Skeletal muscle tissue (tissue), 4 donors: ENCODE data around the gene EVI5. TPM values are rescaled to one million over a fixed set of nuclear protein-coding genes. Genes with fewer than 3 reads are reported as not detected.
"Not testable (repeated sequence)": the region's sequence is repeated elsewhere in the genome, so short reads cannot be mapped to it uniquely, and the experiment has no call there.

Source experiments
- H3K27ac ChIP-seq: one replicate; pipeline ENCODE4 v1.7.0; 2013; ENCODE audit warnings: mild to moderate bottlenecking, low read depth, low read length, inconsistent platforms
- H3K27me3 ChIP-seq, 3 donors: one replicate each; pipeline ENCODE4 v1.7.0; 2013; ENCODE audit warnings: low read length in 3 of 3; ENCODE audit not compliant: control insufficient read depth in 3 of 3, insufficient read depth in 3 of 3
- H3K36me3 ChIP-seq, 3 donors: one replicate each; pipeline ENCODE4 v1.7.0; 2013; ENCODE audit warnings: low read length in 3 of 3; ENCODE audit not compliant: control insufficient read depth in 3 of 3, insufficient read depth in 3 of 3
- H3K4me1 ChIP-seq, 3 donors: one replicate each; pipeline ENCODE4 v1.7.0; 2013; ENCODE audit warnings: low read length in 3 of 3, mild to moderate bottlenecking in 3 of 3; ENCODE audit not compliant: control insufficient read depth in 3 of 3, insufficient read depth in 3 of 3
- H3K4me3 ChIP-seq, 3 donors: one replicate each; pipeline ENCODE4 v1.7.0; 2013; ENCODE audit warnings: low read length in 3 of 3
- H3K9ac ChIP-seq, 3 donors: one replicate each; pipeline ENCODE4 v1.7.0; 2013; ENCODE audit warnings: low read length in 3 of 3, mild to moderate bottlenecking in 3 of 3, moderate library complexity in 2 of 3, low read depth in 1 of 3
- H3K9me3 ChIP-seq, 3 donors: one replicate each; pipeline ENCODE4 v1.7.0; 2013; ENCODE audit warnings: low read length in 3 of 3; ENCODE audit not compliant: control insufficient read depth in 3 of 3
- total RNA-seq: library from RNA; depleted of rRNA; stranded (reverse); fragments of >200 nt; gene quantifications from one replicate; pipeline ENCODE4 v1.2.3, GENCODE V29; 2014
- donor health status: Osteomylitis.

EVI5 gene
- total RNA-seq, 1 donor from 2014 or later = 40.7 TPM

- Histone ChIP-seq H3K36me3 (peaks cover 0 to 23% (median 12%) of the 10 kb centered on the region in 3 donors), H3K4me3 (no peak overlapping the region)
These were observed 127.2 kb downstream of the EVI5 start for GRCh38 chr1:92657701-92658100.

GRCh38 chr1:92655197-92655801 lies 129.6 kb downstream of the EVI5 start:
- Histone ChIP-seq H3K27ac (no peak overlapping the region), H3K9me3 (peaks cover 0 to 3% (median 0%) of the 10 kb centered on the region in 3 donors), H3K4me1 (no peaks in the 10 kb centered on the region), H3K27me3 (no peaks in the 10 kb centered on the region), H3K36me3 (peaks cover 0 to 23% (median 12%) of the 10 kb centered on the region in 3 donors), H3K4me3 (no peak overlapping the region), H3K9ac (no peak overlapping the region)

More at GRCh38 chr1:92657701-92658100, 127.2 kb downstream of the EVI5 start:
- Histone ChIP-seq H3K27ac (no peak overlapping the region), H3K9me3 (peaks cover 0 to 3% (median 0%) of the 10 kb centered on the region in 3 donors), H3K9ac (no peak overlapping the region), H3K4me1 (no peaks in the 10 kb centered on the region), H3K27me3 (no peaks in the 10 kb centered on the region)

- H3K9ac ChIP-seq = no peak overlapping the region
- H3K27me3 ChIP-seq = no peaks in the 10 kb centered on the region
- H3K36me3 ChIP-seq = peaks cover 0 to 23% (median 12%) of the 10 kb centered on the region in 3 donors
- no peak overlapping the region for H3K27ac ChIP-seq
- H3K9me3 ChIP-seq = peaks cover 0 to 3% (median 0%) of the 10 kb centered on the region in 3 donors
- H3K4me1 ChIP-seq = no peaks in the 10 kb centered on the region
- H3K4me3 ChIP-seq = no peak overlapping the region
These were observed 131.1 kb downstream of the EVI5 start for GRCh38 chr1:92653605-92654381.

- H3K27ac ChIP-seq = not testable (repeated sequence)
These were observed 144.2 kb downstream of the EVI5 start for GRCh38 chr1:92640686-92641085.

GRCh38 chr1:92638498-92638897 lies 146.4 kb downstream of the EVI5 start:
- peaks cover 2 to 6% (median 5%) of the 10 kb centered on the region in 3 donors for H3K36me3 ChIP-seq
- no peak overlapping the region for H3K27ac ChIP-seq

More at GRCh38 chr1:92640686-92641085, 144.2 kb downstream of the EVI5 start:
- not testable (repeated sequence) for H3K9me3 ChIP-seq, H3K36me3 ChIP-seq, H3K9ac ChIP-seq, H3K4me1 ChIP-seq, H3K27me3 ChIP-seq, H3K4me3 ChIP-seq

GRCh38 chr1:92635203-92635602 lies 149.7 kb downstream of the EVI5 start:
- not testable (repeated sequence) for H3K27me3 ChIP-seq, H3K27ac ChIP-seq, H3K4me1 ChIP-seq, H3K9me3 ChIP-seq, H3K36me3 ChIP-seq, H3K4me3 ChIP-seq, H3K9ac ChIP-seq

More at GRCh38 chr1:92638498-92638897, 146.4 kb downstream of the EVI5 start:
- no peak overlapping the region for H3K9ac ChIP-seq
- H3K4me1 ChIP-seq = no peaks in the 10 kb centered on the region
- no peak overlapping the region for H3K4me3 ChIP-seq
- no peaks in the 10 kb centered on the region for H3K27me3 ChIP-seq
- no peaks in the 10 kb centered on the region for H3K9me3 ChIP-seq

GRCh38 chr1:92623187-92623778 lies 161.6 kb downstream of the EVI5 start:
- H3K36me3 ChIP-seq = peaks cover 0 to 3% (median 0%) of the 10 kb centered on the region in 3 donors
- H3K27me3 ChIP-seq = no peaks in the 10 kb centered on the region
- no peaks in the 10 kb centered on the region for H3K4me1 ChIP-seq
- no peak overlapping the region for H3K9ac ChIP-seq
- H3K4me3 ChIP-seq = no peak overlapping the region
- no peak overlapping the region for H3K27ac ChIP-seq
- no peaks in the 10 kb centered on the region for H3K9me3 ChIP-seq

- no peaks in the 10 kb centered on the region for H3K9me3 ChIP-seq
- H3K4me1 ChIP-seq = no peaks in the 10 kb centered on the region
- no peak overlapping the region for H3K9ac ChIP-seq
- no peak overlapping the region for H3K4me3 ChIP-seq
- H3K36me3 ChIP-seq = peaks cover 0 to 5% (median 0%) of the 10 kb centered on the region in 3 donors
- no peaks in the 10 kb centered on the region for H3K27me3 ChIP-seq
- no peak overlapping the region for H3K27ac ChIP-seq
These were observed 165.3 kb downstream of the EVI5 start for GRCh38 chr1:92619466-92620189.

GRCh38 chr1:92601044-92601443 lies 183.9 kb downstream of the EVI5 start:
- no peak overlapping the region for H3K9ac ChIP-seq

More at GRCh38 chr1:92601044-92601443, 183.9 kb downstream of the EVI5 start:
- H3K36me3 ChIP-seq = peaks cover 0 to 5% (median 0%) of the 10 kb centered on the region in 3 donors
- H3K4me3 ChIP-seq = no peak overlapping the region
- no peaks in the 10 kb centered on the region for H3K4me1 ChIP-seq
- no peak overlapping the region for H3K27ac ChIP-seq
- no peaks in the 10 kb centered on the region for H3K27me3 ChIP-seq
- H3K9me3 ChIP-seq = no peaks in the 10 kb centered on the region
